Epithelial cell of proximal tubule (primary cell): ENCODE results near the gene TMEM87B. TPM values are rescaled to one million over a fixed set of nuclear protein-coding genes. Genes with fewer than 3 reads are reported as not detected.
A peak's percentile ranks its signal among the peaks of the same experiment; 100 is the strongest.

Source experiments
- DNase-seq: peaks from one replicate; pipeline ENCODE4 v3.0.0-alpha.2; 2011; ENCODE audit warnings: low read depth
- H3K4me3 ChIP-seq: 2 replicates; pipeline ENCODE4 v1.5.1; 2011; ENCODE audit warnings: low read depth, mild to moderate bottlenecking, low read length
- CTCF ChIP-seq: conservative IDR thresholded peaks from 2 replicates; pipeline ENCODE4 v1.5.1; 2012; ENCODE audit warnings: low read depth, mild to moderate bottlenecking, low read length
- total RNA-seq: library from RNA; depleted of rRNA; stranded (reverse); fragments of >200 nt; gene quantifications from 2 replicates; pipeline ENCODE4 v1.2.3, GENCODE V29; 2015

The TMEM87B gene
- total RNA-seq, 1 donor from 2014 or later = 20.8 TPM

DNA sequence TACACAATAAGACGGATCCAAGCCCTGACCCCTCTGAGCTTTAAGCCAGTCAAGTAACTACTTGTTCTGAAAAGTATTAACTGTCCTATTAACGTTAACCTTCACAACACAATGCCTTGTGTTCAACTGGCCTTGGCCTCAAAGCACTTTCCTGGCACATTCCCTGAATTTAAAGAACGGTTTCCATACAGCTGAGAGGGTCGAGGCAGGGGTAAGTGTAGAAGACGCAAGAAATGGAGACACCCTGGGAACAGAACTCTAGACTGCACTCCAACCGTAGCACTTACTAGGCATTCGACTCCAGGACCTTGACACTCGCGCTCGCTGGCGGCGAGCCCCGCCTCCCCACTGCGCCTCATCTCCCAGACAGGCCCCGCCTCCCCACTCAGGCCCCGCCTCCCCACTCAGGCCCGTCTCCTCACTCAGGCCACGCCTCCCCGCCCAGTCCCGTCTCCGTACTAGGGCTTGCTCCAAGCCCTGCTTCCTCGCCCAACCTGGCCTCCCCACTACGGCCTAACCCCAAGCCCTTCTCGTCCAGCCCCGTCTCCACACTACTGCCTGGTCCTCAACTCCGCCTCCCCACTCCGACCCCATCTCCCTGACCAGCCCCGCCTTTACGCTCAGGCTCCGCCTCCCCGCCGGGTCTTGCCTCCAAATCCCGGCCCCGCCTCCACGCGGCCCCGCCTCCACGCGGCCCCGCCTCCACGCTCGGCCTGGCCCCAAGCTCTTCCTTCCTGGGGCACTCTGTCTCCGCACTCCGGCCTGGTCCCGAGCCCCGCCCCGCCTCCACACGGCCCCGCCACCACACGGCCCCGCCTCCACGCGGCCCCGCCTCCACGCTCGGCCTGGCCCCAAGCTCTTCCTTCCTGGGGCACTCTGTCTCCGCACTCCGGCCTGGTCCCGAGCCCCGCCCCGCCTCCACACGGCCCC, 887 bp upstream of the TMEM87B start:
- no peak for TF ChIP-seq CTCF
- peak overlapping the region; percentile 68 for H3K4me3 ChIP-seq
- no peak for DNase-seq

DNA sequence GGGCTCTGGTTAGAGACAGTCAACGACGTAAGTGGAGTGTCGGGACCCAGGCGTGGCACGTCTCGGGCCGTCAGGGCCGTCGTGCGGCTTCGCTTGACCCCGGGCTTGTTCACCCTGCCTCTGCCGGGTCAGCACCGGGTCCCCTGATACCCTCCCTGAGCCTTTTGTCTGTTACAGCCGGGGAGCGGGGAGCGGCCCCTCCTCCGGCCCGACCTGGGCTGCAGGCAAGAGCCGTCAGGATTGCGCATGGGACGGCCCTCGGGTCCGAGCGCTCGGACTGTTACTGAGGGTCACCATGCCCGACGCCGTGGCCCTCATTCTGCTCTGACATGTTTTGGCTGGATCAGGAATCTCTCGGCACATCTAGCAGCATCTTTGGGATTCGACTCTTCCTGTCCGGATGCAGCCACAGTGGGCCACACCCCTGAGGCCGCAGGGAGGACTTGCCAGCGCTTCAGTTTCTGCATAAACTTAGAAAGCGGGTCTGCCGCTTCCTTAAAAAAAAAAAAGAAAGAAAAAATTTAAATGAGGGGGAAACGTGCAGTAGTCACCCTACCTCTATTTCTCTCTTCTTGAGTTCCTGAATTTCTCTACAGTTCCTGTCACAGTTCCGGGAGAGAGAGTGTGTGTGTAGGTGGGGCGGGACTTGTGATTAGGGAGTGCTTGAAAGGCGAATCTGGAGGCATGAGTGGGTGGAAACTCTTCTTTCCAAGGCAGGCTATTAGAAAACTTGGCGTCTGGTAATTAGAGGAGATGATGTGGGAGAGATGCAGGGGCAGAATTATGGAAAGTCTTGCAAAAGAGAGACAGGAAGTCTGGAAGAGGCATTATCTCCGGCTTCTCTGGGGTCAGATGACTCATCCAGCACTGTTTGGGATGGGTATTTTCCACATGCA, 909 bp downstream of the TMEM87B start:
- no peak for DNase-seq
- TF ChIP-seq CTCF = no peak
- peak overlapping the region; percentile 82 for H3K4me3 ChIP-seq

- TF ChIP-seq CTCF = no peak
- H3K4me3 ChIP-seq = peak overlapping the region; percentile 82
- DNase-seq = no peak
Observed at GRCh38 chr2:112056626-112056987, 1.5 kb downstream of the TMEM87B start.

- no peak for DNase-seq
- no peak for TF ChIP-seq CTCF
- H3K4me3 ChIP-seq = no peak overlapping the region
Observed at GRCh38 chr2:112059671-112060070, 4.6 kb downstream of the TMEM87B start.

DNA sequence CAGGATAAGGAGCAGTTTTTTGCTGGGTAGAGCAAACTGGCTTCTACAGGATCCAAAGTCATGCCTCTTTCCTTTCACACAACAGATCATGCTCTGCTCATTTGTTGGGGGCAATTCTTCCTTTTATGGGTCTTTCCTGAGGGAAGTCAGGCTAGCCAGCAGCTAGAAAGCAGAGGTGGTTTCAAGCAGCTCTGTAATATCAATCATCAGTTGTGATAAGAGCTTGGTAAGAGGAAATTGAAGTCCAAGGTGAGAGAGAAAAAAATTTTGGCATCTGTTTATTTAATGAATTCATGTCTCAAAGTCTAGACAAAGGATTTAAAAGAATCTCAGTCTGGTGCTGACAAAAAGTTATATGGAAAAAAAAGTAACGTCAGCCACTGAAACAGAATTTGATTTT, 6.2 kb downstream of the TMEM87B start:
- TF ChIP-seq CTCF = no peak
- H3K4me3 ChIP-seq = no peak overlapping the region
- no peak for DNase-seq

DNA sequence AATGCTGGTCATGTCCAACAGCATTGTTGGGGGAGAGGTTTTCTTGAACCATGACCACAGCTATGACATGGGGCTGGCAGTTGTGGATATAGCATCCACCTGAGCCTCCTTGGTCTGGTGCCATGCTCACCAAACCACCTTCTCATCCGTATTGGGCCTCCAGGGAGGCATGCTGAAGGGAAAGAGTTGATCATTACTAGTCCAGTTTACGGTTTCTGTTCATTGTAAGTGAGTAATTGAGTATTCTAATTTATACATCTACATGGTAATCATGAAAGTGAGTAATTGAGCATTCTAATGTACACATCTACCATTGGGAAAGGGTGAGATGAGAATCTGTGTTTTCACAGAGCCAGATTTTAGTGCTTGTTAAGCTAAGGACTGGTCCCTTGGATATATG, 6.8 kb downstream of the TMEM87B start:
- no peak for TF ChIP-seq CTCF
- no peak for DNase-seq

More for the DNA sequence above, 6.8 kb downstream of the TMEM87B start:
- no peak overlapping the region for H3K4me3 ChIP-seq
